HEK293 (cell line): Measurements from ENCODE around the gene AARSD1.

Experiments used
- CTCF ChIA-PET: fragments of 350-600 bp; formaldehyde crosslinking; extraction: SDS; loops from one replicate; lab custom pipeline; 2021; ENCODE audit warnings: antibody characterized with exemption; lab: Yijun Ruan, JAX
- POLR2A ChIA-PET: fragments of 300-600 bp; formaldehyde crosslinking; extraction: SDS; loops from one replicate; lab custom pipeline; 2020; ENCODE audit warnings: antibody characterized with exemption, inconsistent platforms; lab: Yijun Ruan, JAX
- H3K27ac ChIP-seq: fragments of 200-500 bp; sonication (Bioruptor generic); 2 replicates; pipeline ENCODE4 v1.5.1; 2014; ENCODE audit warnings: low read depth, low read length, control low read depth, inconsistent platforms; ENCODE audit errors: extremely low read depth
- H3K36me3 ChIP-seq, 2 experiments: fragments of 200-500 bp in 1 of 2; sonication (Bioruptor generic) in 1 of 2; 1 replicate in 1 of 2; 2 replicates in 1 of 2; pipeline ENCODE4 v1.5.1; 2014 to 2017; ENCODE audit warnings: inconsistent platforms in 2 of 2, low read length in 2 of 2; ENCODE audit not compliant: control insufficient read depth in 2 of 2, insufficient read depth in 1 of 2
- H3K4me1 ChIP-seq: fragments of 200-500 bp; sonication (Bioruptor generic); 2 replicates; pipeline ENCODE4 v1.5.1; 2014; ENCODE audit warnings: mild to moderate bottlenecking, low read length, inconsistent platforms; ENCODE audit not compliant: control insufficient read depth, insufficient read depth
- H3K4me3 ChIP-seq: 2 replicates; pipeline ENCODE4 v1.5.1; 2011; ENCODE audit warnings: low read depth, mild to moderate bottlenecking, control low read depth, low read length, moderate library complexity
- H3K9me3 ChIP-seq: fragments of 200-500 bp; sonication (Bioruptor generic); 2 replicates; pipeline ENCODE4 v1.5.1; 2014; ENCODE audit warnings: low read depth, low read length, inconsistent platforms; ENCODE audit not compliant: control insufficient read depth, insufficient read depth
- GLI4 ChIP-seq: fragments of 450-650 bp; formaldehyde crosslinking; IDR thresholded peaks from 2 replicates; pipeline ENCODE4 v1.5.1; 2016; ENCODE audit warnings: missing biosample characterization, missing genetic modification characterization
- SALL2 ChIP-seq: fragments of 450-650 bp; formaldehyde crosslinking; IDR thresholded peaks from 2 replicates; pipeline ENCODE4 v1.5.0; 2017; ENCODE audit warnings: missing biosample characterization, mild to moderate bottlenecking, missing genetic modification characterization, borderline replicate concordance
- ZEB2 ChIP-seq: fragments of 450-650 bp; formaldehyde crosslinking; IDR thresholded peaks from 2 replicates; pipeline ENCODE4 v1.5.1; 2016; ENCODE audit warnings: missing biosample characterization, missing genetic modification characterization
- ZNF157 ChIP-seq: fragments of 450-650 bp; formaldehyde crosslinking; IDR thresholded peaks from 2 replicates; pipeline ENCODE4 v1.5.1; 2016; ENCODE audit warnings: missing biosample characterization, missing genetic modification characterization
- ZNF433 ChIP-seq: fragments of 450-650 bp; formaldehyde crosslinking; IDR thresholded peaks from 2 replicates; pipeline ENCODE4 v1.5.1; 2016; ENCODE audit warnings: missing biosample characterization, missing genetic modification characterization, low read depth
- ZNF555 ChIP-seq: fragments of 450-650 bp; formaldehyde crosslinking; conservative IDR thresholded peaks from 2 replicates; pipeline ENCODE4 v1.5.1; 2017; ENCODE audit warnings: missing biosample characterization, mild to moderate bottlenecking, missing genetic modification characterization, inconsistent platforms
- ZNF626 ChIP-seq: fragments of 450-650 bp; sonication (Bioruptor Pico); formaldehyde crosslinking; IDR thresholded peaks from 2 replicates; pipeline ENCODE4 v1.5.1; 2018; ENCODE audit warnings: missing biosample characterization, missing genetic modification characterization, inconsistent platforms
- ZNF670 ChIP-seq: fragments of 450-650 bp; formaldehyde crosslinking; IDR thresholded peaks from 2 replicates; pipeline ENCODE4 v1.5.1; 2016; ENCODE audit warnings: missing biosample characterization, missing genetic modification characterization, low read depth
- ZNF707 ChIP-seq: fragments of 450-650 bp; formaldehyde crosslinking; IDR thresholded peaks from 2 replicates; pipeline ENCODE4 v1.5.1; 2016; ENCODE audit warnings: missing biosample characterization, missing genetic modification characterization
- ZNF777 ChIP-seq: fragments of 450-650 bp; formaldehyde crosslinking; IDR thresholded peaks from 2 replicates; pipeline ENCODE4 v1.5.1; 2017; ENCODE audit warnings: missing biosample characterization, missing genetic modification characterization, borderline replicate concordance
- TF ChIP-seq, protein P1 (sequence below): fragments of 450-650 bp; formaldehyde crosslinking; IDR thresholded peaks from 2 replicates; pipeline ENCODE4 v1.5.1; 2016; ENCODE audit warnings: missing biosample characterization, missing genetic modification characterization
- TF ChIP-seq, protein P2 (sequence below): fragments of 450-650 bp; formaldehyde crosslinking; IDR thresholded peaks from 2 replicates; pipeline ENCODE4 v1.5.1; 2016; ENCODE audit warnings: missing biosample characterization, missing genetic modification characterization

The AARSD1 gene

GRCh38 chr17:42901535-42902229, 62.6 kb downstream of the AARSD1 start:
- CTCF ChIA-PET: interaction anchor here (0.6 kb wide), 1 partner anchor 537 kb away, joined by 3 read pairs; no protein-coding TSS in a partner anchor
- POLR2A ChIA-PET: no interaction called here

More at GRCh38 chr17:42901535-42902229, 62.6 kb downstream of the AARSD1 start:
- Histone ChIP-seq H3K27ac (no peak overlapping the region), H3K4me3 (no peak overlapping the region), H3K36me3 (no peaks in the 10 kb centered on the region)
- TF ChIP-seq SALL2 (tag by site-specific recombination) (no peak), ZNF433 (tag by site-specific recombination) (no peak), ZNF670 (tag by site-specific recombination) (no peak), GLI4 (tag by site-specific recombination) (no peak), ZNF626 (tag by site-specific recombination) (no peak), ZNF157 (tag by site-specific recombination) (no peak), ZNF777 (tag by site-specific recombination) (no peak), ZEB2 (tag by site-specific recombination) (no peak), ZNF707 (tag by site-specific recombination) (no peak), ZNF555 (tag by site-specific recombination) (no peak)
- TF ChIP-seq, protein P1, sequence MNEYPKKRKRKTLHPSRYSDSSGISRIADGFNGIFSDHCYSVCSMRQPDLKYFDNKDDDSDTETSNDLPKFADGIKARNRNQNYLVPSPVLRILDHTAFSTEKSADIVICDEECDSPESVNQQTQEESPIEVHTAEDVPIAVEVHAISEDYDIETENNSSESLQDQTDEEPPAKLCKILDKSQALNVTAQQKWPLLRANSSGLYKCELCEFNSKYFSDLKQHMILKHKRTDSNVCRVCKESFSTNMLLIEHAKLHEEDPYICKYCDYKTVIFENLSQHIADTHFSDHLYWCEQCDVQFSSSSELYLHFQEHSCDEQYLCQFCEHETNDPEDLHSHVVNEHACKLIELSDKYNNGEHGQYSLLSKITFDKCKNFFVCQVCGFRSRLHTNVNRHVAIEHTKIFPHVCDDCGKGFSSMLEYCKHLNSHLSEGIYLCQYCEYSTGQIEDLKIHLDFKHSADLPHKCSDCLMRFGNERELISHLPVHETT: no peak
- TF ChIP-seq, protein P2, sequence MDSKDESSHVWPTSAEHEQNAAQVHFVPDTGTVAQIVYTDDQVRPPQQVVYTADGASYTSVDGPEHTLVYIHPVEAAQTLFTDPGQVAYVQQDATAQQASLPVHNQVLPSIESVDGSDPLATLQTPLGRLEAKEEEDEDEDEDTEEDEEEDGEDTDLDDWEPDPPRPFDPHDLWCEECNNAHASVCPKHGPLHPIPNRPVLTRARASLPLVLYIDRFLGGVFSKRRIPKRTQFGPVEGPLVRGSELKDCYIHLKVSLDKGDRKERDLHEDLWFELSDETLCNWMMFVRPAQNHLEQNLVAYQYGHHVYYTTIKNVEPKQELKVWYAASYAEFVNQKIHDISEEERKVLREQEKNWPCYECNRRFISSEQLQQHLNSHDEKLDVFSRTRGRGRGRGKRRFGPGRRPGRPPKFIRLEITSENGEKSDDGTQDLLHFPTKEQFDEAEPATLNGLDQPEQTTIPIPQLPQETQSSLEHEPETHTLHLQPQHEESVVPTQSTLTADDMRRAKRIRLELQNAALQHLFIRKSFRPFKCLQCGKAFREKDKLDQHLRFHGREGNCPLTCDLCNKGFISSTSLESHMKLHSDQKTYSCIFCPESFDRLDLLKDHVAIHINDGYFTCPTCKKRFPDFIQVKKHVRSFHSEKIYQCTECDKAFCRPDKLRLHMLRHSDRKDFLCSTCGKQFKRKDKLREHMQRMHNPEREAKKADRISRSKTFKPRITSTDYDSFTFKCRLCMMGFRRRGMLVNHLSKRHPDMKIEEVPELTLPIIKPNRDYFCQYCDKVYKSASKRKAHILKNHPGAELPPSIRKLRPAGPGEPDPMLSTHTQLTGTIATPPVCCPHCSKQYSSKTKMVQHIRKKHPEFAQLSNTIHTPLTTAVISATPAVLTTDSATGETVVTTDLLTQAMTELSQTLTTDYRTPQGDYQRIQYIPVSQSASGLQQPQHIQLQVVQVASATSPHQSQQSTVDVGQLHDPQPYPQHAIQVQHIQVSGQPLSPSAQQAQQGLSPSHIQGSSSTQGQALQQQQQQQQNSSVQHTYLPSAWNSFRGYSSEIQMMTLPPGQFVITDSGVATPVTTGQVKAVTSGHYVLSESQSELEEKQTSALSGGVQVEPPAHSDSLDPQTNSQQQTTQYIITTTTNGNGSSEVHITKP (tag by site-specific recombination): no peak
- TF ChIP-seq, all 188 proteins: peak for 0
- Histone ChIP-seq H3K4me1 (no peaks in the 10 kb centered on the region), H3K9me3 (no peaks in the 10 kb centered on the region)
